ENCODE results near the gene UBE2L5. TPM values are rescaled to one million over a fixed set of nuclear protein-coding genes. Genes with fewer than 3 reads are reported as not detected.

UBE2L5 gene
- total and polyA plus RNA-seq, 2 of the 8 experiments (the other 6 are each of a cell fraction or from before 2014, with no cell fraction given): not detected

- TF ChIP-seq HDAC6 (IDR thresholded peaks at IDR 0.05; ENCODE audit: low read depth, low read length) (no peak), BCL11A (IDR thresholded peaks at IDR 0.05; ENCODE audit: low read depth in 2 of 2, low read length in 2 of 2) (no peak)
Measured at GRCh38 chr13:30416471-30416870, 5.8 kb upstream of the UBE2L5 start (continued).

All from H1 (cell line).